NCI-H1105 (cell line): ENCODE results near the gene CUL4B.
"Not testable (repeated sequence)": the region's sequence is repeated elsewhere in the genome, so short reads cannot be mapped to it uniquely, and the experiment has no call there.

Experiments used
- DNase-seq: peaks from one replicate; lab custom pipeline; 2025; lab: John Stamatoyannopoulos, UW

Gene CUL4B

GRCh38 chrX:120560842-120561633 lies at the start of gene CUL4B:
CUL4B (minus strand) TSS chrX:120560962; CDS start chrX:120560638, 324 bp downstream.
- peak; percentile 90 for DNase-seq

DNA sequence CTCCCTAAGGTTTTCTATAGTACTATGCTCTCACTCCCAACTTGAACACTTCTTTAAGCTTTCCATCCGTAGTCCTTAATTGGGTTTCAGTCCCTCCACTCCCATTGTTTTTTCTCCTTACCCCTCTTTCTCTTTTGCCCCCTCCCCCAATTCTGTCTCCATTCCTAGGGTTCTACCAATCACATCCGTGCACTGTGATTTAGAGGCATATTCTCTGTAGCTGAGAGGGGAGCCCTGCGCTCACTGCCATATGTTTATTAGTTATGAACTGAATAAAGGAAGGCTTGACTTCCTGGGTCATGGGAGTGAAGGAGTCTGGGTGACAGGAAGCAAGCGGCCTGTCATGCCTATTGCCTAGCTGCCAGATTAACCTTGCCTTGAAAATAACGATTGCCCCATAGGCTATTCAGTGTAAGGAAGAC lies 43.6 kb upstream of the CUL4B start:
- no peak for DNase-seq

- peak; percentile 91 for DNase-seq
These were observed 43.1 kb upstream of the CUL4B start, which contains the start of gene MCTS1 for GRCh38 chrX:120603707-120604360. MCTS1 (plus strand) TSS chrX:120604101; CDS start chrX:120604237, 136 bp downstream.

GRCh38 chrX:120585702-120586101 lies 24.9 kb upstream of the CUL4B start:
- DNase-seq, result no peak

DNA sequence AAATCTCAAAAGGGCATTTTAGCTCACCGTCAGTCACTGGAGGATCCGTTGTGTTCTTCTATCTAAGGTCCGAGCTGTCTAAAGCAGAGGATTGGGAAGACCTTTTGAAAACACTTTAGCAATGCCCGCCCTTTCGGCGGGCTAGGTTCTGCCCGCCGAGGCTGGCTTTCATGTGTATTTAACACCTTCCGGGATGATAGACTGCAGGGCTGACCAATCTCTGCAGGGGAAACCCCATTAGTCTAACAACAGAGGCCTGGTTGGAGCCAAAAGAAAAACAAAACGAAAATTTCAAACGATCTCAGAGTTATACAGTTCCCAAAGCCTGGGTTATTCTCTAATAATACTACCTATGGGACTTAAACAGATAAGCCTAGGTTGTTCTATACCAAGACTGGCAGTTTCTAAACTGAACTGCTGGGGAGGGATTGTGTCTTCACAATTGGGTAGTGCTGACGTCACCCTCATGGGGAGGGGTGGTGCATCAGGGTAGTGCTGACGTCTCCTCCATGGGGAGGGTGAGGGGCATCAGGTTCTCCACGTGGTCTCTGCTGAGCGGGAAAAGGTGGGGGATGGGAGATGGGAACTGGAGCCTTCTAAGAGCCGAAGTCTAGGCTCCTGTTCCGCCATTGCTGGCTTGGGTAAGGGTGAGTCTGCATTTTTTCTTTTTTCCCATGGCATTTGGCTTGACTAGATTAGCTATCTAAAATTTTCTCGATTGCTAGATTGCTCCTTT lies 14.8 kb upstream of the CUL4B start:
- no peak for DNase-seq

DNA sequence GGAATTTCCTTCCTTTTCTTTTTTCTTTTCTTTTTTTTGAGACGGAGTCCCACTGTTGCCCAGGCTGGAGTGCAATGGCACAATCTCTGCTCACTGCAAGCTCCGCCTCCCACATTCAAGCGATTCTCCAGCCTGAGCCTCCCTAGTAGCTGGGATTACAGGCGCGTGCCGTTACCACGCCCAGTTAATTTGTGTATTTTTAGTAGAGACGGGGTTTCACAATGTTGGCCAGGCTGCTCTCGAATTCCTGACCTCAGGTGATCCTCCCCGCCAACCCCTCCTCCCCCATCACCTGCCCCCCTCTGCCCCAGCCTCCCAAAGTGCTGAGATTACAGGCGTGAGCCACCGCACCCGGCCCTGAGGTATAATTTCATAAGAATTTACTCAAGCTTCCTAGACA lies 13.0 kb upstream of the CUL4B start:
- not testable (repeated sequence) for DNase-seq

DNA sequence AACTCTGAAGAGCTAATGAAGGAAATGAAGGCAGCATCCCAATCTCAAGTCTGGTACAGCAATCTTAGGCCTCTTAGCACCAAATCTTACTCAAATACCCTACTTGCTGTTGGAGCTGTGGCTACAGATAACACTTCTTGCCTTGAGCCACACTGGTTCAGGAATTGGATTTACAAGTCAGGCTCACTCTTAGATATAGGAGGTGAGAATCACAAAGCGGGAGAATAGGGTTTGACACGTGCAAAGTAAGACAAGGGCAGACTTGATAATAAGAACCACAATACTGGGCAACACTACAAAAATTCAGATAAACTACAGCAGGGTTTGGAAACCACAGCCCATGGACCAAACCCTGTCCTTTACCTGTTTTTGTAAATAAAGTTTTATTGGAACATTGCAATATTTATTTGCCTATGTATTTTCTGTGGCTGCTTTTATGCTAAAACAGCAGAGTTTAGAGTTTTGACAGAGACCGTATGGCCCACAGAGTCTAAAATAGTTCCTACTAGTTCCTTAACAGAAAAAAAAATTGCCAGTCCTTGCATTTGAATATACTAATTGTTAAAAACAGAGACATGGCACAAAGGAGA lies 9.3 kb upstream of the CUL4B start:
- DNase-seq, result no peak

DNA sequence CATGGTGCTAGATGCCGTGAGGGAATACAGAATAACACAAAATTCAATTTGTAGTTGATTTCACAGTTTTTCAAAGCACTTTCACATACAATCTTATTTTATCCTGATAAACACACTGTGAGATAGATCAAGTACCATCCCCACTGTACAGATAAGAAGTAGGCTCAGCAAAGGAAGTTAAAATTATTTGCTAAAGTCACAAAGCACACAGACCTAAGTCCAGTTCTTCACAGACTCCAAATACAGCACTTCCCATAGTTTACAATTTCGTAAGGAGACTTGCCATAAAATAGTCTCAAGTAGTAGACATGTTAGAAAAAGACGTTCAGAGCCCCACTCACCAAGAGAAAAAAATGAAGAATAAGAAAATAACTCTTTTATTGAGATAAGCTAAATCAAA lies 7.8 kb upstream of the CUL4B start:
- DNase-seq, result no peak

GRCh38 chrX:120568035-120568434 lies 7.3 kb upstream of the CUL4B start:
- no peak for DNase-seq

DNA sequence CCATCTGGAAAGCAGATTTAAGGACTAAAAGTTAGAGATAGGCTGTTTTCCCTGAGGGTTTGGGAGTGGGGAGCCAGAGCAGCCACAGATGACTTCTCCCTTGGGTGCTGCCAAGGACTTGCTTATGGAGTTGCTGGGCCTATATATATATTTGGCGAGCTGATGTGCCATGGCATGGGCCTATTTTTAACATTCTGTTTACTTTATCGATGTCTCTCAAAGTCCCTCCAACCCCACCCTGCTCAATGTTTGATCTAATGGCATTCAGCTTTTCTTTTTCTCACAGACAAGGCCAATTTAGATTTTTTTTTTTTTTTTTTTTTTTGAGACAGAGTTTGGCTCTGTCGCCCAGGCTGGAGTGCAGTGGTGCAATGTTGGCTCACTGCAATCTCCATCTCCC lies 6.1 kb upstream of the CUL4B start:
- DNase-seq, result no peak

DNA sequence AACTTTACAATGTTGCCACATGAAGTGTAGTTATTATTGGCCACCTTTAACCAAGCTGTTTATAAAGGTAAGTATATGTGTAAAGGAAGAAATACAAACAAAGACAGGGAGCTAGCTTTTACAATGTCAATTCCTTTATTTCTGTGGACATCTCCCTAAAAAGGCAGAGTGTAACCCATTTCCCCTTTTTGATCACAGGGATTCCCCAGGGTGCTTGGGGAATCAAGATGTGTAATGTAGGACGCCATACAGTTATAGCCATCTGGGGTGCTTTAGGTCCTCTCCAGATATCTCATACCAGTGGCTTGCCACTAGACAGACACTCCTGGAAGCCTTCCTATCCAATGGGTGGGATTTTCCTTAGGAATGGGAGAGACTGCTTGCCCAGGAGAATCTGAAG lies 4.2 kb upstream of the CUL4B start:
- no peak for DNase-seq

DNA sequence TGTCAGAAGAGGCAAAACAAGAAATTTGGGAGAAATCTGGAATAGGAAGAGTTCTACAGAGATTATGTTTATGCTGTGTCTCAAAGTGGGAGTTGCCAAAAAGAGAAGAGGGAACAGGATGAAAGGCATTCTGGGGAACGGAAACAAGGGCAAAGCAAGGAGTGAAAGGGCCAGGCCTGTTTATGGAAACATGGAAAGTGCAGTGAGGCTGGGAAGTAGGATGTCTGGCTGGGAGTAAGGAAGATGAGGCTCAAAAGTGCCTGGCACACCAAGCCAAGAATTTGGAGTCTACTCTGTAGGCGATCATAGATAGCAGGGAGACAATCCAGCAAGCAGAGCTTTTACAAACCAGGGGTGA lies 1.8 kb upstream of the CUL4B start:
- DNase-seq, result no peak

DNA sequence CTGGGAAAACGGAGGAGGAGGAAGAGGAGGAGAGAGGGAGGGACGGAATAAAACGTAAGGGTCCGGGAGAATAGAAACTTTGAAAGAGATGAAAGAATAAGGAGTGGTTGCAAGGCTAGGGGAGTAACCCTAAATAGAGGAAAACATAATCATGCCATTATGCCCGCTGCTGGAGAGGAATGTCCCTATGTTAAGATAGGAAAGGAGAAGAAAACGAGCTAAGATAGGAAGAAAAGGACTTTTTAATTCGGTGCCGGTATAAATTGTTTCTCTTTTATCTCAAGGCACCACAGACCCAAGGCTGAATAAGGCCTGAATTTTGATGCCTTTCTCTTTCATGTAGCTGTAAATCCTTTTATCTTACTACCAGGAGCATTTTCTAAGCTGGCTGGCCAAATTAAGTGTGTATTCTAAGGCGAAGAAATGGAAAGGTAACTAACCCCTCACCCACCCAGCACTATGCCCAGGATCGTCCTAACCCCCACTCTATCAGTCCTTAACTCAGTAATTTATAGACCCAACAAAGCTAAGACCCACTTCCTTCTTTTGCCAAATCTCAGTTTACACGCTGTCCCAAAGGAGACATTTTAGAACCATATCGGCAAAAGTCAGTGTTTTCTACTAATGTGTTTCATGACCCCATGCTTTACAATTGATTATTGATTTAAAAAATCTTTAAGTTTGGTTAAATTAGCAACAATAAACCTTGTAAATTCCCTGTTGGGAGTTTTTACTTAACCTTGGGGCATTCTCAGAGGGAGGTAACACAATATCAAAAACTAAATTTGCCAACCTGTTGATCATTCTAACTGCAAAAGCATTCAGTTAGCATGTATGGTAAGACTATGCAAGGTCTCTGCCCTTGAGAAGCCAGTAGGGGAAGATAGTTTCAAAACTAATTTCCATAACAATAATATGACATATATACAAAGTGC lies 1.1 kb upstream of the CUL4B start:
- no peak for DNase-seq

GRCh38 chrX:120560405-120560841 lies 339 bp downstream of the CUL4B start:
- peak; percentile 0 for DNase-seq

DNA sequence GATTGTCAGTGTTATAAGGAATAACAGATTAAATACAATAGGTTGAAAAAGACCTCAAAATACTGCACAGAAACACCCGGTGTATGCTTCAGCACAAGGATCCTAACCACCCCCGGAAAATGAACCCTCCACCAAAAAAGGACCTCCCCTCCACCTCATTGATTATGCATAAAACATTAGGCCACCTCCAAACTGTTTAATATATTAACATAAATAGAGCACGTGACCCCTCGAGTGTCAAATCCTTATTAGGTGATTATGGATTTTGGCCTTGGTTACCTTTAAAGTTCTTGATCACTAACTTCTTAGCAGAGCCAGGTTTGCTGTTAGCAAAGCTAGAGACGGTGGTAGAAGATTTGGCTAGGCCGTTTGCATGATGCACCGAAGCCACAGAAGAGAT lies 958 bp downstream of the CUL4B start:
- peak; percentile 11 for DNase-seq

DNA sequence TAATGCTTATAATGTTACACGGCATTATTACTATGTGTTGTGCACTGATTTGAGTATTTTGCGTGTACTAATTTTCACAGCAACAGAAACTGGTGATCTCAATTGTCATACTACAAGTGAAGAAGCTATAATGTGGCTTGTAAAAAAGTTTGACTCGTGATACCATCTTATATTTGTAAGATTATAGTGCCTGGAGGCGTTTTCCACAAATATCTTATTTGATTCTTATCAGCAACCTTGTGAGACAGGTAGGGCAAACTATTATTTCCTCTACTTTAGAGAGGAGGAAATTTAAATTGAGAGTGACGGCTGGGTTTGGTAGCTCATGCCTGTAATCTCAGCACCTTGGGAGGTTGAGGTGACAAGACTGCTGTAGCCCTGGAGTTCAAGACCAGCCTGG lies 4.5 kb downstream of the CUL4B start:
- no peak for DNase-seq

DNA sequence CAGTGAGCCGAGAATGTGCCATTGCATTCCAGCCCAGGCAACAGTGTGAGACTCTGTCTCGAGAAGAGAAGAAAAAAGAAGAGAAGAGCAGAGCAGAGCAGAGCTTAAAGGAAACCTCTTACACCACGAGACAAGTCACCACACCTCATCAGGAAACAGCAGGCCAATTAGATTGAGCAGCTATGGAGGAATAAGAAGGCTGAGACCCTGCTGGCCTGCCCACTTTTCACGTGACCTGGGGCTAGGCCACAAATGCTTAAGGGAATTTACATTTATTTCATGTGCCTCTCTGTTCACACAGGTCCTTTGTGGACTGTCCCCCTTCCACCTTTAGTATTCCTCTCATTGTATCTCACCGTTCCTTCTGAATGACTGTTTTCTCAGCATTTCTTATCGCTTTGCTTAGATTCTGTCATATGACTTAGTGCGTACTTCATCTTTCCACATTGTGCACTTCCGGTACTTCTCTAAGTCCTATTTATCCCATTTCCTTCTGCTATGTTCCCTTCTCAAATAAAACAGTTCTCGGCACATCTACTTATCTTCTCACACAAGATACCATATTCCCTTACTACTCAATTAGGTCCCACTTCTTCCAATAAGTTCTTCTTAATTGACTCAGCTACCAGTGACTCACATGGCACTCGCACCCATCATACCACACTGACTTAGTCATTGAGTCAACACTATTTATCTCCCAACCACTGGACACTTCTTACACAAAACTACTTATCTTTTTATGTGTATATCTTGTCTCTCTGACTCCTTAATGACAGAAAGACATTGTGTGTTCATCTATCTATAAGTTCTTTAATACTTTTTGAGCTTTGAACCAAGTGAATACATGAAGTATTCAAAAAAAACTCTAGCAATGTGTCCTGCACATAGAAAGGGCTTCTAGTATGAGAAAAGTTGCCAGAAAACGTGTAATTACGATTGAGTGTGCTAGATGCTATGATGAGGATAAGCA lies 11.0 kb downstream of the CUL4B start:
- DNase-seq, result no peak

GRCh38 chrX:120536061-120536460 lies 24.7 kb downstream of the CUL4B start:
- no peak for DNase-seq

- DNase-seq, result no peak
These were observed 26.2 kb downstream of the CUL4B start for GRCh38 chrX:120534413-120535205.
